Activated CD4-positive, alpha-beta T cell treated with anti-CD3 and anti-CD28 coated beads for 4 hours (primary cell): ENCODE results near the gene PTPRN2.

Experiments used
- DNase-seq, 2 donors: peaks; one replicate each; pipeline ENCODE4 v3.0.0-alpha.2; 2020

PTPRN2 gene

DNA sequence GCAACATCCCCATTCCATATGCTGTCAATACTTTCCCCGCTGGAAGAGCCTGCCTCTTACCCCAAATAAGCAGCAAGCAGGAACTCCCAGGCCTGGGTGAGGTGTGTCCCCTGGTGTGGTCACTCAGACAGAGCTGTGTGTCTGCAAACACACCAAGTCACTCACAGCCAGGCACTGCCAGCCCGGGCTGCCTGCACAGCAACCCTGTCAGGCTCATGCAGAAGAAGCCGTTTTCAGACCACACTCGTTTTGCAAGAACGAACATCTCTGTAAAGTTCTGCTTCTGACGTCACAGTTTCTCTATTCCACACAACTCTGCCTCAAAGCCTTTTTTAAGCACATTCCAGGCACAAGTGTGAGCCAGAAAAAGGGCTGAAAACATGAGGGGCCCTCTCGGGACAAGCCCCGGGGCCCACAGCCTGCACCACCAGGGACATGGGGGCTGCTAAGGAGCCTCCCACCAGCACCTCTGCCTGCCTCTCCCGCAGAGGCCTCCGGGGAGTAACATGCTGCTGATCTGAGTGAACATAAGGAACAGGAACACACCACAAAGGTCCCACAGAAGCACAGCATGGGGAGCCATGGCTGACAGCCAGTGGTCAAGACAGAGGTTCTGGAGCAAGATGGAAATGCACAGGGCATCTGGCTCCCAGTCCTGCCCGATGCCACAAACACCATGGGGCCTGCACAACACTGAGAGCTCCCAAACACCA is 11.4 kb downstream of the PTPRN2 start:
- DNase-seq = no peak

DNA sequence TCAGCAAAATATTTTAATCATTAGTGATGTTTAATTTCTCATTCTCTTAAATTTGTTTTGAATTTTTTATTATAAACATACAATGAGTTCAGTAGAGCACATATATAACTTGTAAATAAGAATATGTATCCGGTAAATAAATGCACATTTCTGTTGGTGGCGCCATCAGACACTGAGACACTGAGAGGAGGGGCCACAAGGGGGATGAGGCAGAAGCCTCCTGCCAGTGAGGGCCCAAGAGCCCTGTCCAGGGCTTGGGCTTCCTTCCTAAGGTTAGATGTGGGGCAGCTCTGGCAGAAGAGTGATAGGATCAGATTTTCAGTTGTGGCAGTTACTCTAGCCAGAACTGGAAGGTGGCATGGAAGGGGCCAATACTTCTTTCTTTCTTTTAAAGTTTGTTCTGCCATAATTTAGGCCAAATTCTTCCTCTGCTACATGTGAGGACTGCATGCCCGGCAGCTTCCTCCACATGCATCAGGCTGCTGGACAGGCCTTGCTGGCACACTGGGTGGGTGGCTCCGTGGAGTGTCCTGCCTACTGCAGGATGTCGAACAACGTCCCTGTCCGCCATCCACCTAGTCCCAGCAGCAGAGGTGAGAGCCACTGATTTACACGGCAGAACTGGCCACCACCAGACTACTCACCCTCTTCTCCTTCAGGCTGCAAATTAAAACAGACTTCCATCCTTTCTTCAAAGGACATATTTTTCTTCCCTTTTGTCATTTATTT is 13.2 kb downstream of the PTPRN2 start:
- DNase-seq = no peak

DNA sequence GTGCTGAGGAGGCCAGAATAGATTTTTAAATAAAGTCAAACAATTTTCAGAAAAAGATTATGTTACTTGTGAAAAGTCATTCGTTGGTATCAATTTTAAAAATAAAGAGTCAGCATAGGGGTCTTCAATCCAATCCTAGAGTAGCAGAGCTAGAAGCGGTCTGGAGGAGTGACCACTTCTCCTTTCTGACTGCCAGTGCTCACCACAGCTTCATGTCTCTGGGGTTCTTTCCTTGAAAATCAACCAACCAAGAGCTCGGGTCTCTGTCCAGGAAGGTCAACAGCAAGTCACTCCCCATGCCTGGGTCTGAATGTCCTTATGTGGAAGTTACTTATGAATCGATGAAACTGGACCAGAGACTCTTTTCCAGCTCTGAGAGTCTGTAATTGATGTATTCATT is 14.3 kb downstream of the PTPRN2 start:
- DNase-seq = no peak

DNA sequence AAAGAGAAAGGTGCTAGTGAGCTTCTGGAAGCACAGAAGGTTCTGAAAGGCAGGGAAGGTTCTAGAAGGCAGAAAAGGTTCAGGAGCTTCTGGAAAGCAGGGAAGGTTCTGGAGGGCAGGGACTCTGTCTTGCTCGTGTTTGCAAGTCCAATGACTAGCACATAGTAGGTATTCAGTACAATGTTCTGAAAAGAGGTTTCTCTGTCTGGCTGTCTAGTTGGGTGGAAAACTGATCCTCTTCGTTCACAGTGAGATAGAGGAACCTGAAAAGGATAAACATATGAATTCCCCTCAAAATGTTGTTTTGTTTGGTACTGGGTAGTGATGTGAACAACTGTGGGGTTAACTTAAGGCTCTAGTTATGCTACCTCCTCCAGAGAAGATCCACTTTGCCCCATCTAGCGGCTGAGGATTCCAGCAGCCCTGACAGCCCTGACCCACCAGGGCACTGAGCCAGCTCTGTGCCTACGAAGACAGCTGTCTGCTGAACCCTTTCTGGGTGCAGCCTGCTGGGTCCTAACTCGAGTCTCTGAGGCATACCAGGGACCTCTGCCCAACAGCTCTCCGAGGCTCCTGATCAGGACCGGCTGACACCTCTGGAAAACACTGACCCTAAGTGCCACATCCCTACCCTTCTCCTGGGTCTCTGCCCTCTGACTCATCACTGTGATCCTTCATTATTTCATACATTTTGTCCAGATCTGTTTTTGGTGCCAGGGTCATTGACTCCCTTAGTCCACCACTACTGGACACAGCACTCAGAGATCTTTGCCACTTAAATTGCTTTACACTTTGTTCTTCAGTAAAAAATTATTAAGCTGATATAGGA is 15.4 kb downstream of the PTPRN2 start:
- DNase-seq = no peak

DNA sequence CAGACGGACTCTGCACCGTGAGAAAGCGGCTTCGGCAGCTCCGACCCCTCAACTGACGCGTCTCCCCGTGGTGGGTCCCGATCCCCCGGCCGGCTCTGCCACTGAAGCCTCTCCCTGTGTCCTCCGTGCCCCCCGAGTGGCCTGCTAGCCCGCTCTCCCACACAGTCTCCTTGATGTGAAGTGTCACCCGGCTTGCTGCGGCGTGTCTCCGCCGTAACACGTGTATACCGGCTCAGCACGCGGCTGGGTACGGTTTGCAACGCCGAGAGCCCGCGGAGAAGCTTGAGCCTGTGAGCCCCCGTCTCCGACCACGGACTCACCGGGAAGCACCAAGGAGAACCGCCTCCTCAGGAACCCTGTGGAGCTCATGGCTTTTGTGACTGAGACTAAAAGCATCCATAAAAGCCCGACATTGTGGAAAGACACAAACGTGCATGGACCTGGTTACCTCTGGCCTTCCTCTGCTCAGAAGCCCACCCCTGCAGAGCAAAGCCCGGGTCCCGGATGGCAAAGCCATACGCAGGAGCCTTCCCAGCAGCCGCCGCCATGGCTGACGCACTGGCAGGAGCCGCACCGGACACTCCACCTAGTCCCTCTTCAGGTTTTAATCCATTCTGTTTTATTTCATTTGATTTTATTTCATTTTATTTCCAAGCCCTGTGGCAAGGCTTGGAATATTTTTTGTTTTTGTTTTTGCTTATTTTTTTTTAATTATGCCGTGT is 17.0 kb downstream of the PTPRN2 start:
- DNase-seq = no peak

DNA sequence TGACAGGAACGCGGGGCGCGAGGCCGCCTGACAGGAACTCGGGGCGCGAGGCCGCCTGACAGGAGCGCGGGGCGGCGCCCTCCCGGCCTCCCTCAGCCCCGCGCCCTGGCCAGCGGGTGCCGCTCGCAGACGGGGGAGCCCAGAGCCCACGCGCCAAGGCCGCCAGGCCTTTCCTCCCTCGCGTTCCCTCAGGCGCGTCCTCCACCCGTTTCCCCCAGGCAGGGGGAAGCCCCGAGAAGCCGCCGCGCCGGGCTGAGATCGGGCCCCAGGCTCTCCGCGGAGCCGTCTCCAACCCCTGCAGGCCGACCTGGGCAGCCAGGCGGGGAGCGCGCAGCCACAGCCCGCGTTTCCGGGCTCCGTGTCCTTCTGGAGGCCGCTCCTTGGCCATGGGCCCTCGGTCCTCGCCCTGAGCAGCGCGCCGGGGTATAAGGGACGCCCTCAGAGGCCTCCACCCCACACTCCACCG is 17.7 kb downstream of the PTPRN2 start:
- no peak for DNase-seq

DNA sequence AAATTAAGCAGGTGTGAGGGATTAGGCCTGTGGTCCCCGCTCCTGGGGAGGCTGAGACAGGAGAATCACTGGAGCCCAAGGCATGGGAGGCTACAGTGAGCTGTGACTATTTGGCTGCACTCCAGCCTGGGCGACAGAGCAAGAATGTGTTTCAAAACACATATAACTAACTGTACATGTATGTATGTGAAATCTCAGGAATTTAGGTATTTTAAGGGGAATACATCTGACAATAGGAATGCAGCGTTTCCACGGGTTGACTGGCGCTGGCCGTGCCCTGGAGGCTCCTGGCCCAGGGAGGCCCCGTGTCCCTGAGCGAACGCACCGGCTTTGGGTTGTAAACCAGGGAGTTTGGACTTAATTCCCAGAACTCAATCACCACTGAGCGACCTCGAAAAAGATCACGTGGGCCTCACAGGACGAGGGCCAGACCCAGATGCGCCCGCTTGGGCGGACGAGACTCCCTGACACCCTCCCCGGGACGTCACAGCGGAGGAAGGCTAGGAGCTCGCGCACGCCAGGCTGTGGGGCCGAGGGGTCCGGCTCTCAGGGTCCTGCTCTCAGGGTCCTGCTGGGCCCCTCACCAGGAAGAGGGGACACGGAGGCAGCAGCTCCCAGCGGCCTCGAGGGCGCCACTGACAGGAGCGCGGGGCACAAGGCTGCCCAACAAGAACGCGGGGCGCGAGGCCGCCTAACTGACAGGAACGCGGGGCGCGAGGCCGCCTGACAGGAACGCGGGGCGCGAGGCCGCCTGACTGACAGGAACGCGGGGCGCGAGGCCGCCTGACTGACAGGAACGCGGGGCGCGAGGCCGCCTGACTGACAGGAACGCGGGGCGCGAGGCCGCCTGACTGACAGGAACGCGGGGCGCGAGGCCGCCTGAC is 18.4 kb downstream of the PTPRN2 start:
- no peak for DNase-seq

DNA sequence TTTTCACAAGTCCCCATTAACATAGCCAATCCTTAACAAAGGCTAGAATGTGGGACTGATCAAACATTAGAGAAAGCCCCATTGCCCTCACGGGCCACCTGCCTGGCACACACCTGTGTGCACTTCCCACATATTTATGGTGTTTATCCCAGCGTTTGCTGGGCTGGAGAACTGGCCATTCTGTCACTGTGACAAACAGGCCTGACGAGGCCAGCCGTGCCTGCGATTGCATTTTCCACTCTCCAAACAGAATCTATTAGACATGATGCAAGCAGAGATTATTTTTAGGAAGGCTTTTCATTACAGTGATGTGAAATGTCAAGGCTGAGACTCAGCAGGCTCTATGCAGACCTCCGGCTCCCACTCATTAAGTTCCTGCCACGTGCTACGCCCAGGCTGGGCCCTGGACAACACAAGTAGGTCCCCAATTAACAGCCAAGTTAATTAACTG is 20.4 kb downstream of the PTPRN2 start:
- no peak for DNase-seq

DNA sequence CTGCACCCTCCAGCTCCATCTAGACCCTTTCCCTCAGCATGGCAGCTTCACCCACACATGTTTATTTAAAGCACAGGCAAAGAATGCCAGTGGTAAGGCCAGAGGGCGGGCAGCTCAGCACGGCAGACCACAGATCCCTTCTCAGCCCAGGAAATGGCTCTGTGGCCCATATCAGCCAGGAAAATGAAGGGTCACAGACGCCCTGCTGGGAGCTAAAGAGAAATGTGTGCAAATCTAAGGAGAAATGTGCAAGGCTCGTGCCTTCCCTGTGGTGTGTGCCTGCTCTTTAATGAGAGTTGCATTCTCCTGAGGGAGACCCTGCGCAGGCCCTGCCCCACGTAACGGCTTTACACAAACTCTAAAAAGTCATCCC is 23.0 kb downstream of the PTPRN2 start:
- no peak for DNase-seq

DNA sequence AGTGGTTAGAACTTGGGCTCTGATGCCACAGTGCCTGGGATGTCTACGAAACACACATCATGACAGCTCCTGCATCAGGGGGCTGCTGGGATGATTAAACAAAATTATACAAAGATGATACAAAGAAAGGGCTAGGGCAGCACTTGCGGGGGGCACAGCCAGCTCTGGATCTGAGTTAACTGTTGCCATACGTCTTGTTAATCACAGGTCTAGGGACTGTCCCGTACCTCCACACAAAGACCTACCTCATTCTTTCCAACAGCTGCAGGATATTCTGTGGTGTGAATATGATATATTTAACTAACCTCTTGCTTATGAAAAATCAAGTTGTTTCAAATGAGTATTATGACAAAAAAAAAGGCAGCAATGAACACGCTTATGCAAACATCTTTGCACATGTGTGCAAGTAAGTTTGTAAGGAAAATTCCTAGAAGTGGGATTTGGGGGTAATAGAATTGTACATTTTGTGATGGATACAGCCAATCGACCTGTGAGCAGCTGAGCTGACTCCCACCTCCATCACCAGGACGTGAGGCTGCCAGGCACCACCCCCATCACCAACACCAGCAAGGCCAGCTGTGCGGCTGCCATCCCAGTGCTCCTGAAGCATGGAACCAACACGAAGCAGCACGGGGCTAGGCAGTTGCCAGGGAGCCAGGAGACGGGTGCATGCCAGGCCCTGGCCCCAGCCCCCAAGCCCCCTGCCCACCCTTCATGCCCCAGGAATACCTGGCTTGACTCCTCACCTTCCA is 23.5 kb downstream of the PTPRN2 start:
- no peak for DNase-seq

DNA sequence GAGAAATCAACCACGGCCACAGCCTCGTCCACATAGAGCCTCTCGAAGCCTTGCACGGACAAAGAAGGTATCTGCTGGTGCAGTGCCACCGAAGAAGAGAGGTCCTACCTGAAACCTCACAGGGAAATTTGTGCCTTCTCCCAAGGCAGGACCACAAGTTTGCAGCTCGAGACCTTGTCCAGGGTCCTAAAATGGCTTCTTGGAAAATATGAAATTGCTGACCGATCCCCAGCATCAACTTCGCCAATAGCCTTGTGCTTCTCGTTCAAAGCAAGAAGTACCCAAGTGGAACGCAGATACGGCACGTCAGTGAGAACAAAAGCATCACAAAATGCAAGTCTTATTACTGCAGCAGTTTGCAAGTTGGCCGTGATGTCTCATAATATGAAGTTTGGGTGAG is 24.6 kb downstream of the PTPRN2 start:
- DNase-seq = no peak

DNA sequence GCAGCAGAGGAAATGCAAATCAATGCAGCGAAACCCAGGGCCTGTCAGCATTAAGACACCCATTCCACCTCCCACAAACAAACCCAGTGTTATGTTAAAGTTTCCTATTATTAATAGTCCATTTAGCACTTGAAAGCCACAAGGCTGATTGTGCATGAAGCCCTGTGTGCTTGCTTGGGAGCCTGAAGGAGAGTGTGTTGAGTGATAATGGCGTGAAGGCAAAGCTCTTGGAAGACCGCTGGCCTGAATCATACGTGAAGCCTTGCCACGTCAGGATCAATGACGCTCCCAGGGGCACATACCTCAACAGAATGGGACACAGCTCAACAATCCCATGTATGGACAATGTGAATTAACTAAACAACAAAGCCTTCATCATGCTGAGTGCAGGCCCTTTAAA is 25.1 kb downstream of the PTPRN2 start:
- no peak for DNase-seq

DNA sequence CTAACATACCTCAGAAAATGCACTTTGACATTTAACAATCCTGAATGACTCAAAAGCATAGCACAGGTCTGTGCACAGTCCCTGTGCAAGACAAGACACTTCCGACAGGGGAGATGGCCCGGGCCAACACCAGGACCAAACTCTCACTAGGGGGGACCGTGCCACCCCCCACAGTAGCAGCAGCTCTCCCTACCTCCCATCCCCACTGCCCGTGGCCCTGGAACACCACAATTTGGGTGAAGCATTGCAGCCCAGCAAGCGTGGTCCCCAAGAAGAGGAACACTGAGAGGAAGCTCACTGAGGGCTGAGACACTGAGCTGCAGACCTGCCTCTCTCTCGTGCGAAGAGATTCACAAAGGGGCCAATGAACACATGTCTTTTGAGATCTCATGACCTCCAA is 26.0 kb downstream of the PTPRN2 start:
- no peak for DNase-seq

DNA sequence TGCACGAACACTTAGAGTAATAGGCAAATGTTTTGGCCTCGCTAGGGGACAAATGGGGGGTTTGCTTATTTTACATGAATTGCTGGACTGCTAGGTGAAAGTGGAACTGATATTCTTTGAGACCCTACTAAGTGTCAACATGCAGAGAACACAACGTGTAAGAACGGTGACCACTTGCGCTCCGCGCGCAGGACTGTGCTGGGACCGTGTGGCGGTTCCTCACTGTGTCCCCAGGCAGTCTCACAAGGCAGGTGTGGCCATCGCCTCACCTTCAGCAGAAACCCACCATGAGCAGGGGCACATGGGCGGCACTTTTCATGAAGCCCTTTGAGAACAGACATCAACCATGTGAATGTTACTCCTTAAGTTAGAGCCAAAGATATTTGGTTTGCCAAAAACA is 27.2 kb downstream of the PTPRN2 start:
- DNase-seq = no peak

DNA sequence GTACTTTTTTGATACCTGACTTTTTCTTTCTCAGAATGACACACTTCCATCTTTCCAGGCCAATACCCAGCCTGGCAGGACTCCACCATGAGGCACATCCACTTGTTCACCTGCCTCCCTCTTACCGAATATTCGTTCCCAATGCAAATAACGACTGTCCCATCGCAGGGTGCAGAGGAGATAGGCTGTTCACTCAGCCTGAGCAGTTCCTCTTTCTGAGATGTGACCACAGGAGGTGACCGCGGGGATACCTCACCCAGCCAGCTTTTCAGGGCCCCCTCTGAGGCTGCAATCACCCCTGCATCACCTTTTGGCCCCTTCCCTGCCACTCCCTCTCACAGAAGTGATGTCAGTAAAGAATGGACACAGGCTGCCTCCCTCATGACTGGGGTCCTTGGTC is 28.3 kb downstream of the PTPRN2 start:
- DNase-seq = no peak

DNA sequence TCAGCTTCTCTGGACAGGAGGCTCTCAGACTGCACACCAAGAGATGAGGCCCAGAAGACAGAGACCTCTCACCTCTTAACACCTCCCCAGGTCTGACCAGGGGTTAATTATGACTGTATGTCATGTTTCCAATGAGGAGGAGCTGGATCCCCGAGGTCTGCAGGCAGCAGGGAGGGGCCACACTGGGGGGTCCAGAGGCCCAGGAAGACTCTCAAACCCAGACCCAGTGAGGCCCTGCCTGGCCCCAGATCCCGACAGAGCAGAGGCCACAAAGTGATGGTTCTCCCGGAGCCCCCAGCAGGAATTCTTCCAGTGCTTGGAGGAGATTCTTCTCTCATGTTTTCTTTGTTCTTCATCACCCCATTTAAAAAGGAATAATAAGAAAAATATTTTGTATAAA is 28.8 kb downstream of the PTPRN2 start:
- DNase-seq = no peak

DNA sequence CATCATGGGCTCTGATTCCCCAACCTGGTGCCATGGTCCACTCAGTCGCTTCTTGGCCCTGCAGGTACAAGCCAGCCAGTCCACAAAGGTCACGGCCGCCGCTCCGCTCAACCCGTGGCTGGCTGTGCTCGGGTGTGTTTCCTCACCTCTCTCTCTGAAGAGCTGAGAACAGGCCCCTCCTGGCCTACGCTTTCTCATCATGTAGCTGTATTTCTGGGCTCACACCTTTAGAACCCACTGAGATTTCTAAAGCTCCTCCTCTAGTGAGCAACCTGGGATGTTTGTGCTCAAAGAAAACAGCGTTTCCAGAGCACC is 30.2 kb downstream of the PTPRN2 start:
- DNase-seq = no peak

DNA sequence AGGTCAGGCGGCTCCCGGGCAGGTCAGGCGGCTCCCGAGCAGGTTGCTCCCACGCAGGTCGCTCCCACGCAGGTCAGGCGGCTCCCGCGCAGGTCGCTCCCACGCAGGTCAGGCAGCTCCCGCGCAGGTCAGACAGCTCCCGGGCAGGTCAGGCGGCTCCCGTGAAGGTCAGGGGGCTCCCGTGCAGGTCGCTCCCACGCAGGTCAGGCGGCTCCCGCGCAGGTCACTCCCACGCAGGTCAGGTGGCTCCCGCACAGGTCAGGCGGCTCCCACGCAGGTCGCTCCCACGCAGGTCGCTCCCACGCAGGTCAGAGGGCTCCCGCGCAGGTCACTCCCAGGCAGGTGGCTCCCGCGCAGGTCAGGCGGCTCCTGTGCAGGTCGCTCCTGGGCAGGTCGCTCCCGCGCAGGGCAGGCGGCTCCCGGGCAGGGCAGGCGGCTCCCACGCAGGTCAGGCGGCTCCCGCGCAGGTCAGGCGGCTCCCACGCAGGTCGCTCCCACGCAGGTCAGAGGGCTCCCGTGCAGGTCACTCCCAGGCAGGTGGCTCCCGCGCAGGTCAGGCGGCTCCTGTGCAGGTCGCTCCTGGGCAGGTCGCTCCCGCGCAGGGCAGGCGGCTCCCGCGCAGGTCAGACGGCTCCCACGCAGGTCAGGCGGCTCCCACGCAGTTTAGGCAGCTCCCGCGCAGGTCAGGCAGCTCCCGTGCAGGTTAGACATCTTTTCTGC is 30.7 kb downstream of the PTPRN2 start:
- no peak for DNase-seq

DNA sequence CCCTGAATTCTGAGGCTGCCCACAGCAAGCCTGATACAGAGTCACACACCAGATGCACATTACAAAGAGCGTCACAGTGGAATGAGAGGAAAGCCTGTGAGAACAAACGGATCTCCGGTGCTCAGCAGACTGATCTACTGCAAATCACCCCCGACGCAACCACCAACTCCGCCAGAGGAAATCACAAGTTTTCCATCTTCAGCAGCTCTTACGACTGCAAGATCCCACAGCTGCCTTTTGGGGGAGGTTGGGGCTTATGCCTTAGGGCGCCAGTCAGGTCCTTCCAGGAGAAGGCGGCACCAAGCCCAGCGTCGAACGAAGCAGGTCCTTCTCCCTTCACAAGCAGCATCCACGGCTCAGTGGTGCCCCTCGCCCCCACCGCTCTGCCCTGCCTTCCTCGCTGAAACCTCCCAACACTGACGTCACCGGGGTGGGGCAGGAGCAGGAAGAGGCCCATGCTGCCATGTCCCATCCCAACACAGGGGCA is 32.5 kb downstream of the PTPRN2 start:
- DNase-seq = no peak

DNA sequence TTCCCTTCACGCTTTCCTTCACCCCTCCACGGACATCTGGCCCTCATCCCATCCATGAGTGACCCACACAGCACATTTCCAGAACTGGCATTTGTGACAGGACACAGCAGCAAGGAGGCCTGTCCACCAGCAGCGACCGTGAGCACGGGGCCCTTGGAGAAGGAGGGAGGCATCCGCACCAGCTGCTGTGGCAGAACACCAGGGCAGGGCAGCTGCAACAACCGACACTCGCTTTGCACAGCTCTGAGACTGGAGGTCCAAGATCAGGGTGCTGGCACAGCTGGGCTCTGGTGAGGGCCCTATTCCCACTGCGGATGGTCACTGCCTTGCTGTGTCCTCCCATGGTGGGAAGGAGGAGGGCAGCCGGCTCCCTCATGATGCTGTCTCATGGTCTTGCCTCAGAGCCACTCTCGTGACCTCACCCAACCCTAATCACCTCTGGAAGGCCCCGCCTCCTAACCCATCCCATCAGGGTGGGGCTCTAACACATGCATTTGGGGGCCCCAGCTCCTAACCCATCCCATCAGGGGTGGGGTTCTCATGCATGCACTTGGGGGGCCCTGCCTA is 36.7 kb downstream of the PTPRN2 start:
- no peak for DNase-seq
